NCI-H1048 (cell line): ENCODE measurements around the gene OVCA2.
A peak's percentile ranks its signal among the peaks of the same experiment; 100 is the strongest.

ENCODE experiments used
- DNase-seq: peaks from one replicate; lab custom pipeline; 2025; lab: John Stamatoyannopoulos, UW

The OVCA2 gene

GRCh38 chr17:2034157-2034556 is 7.7 kb upstream of the OVCA2 start:
- DNase-seq, result no peak

GRCh38 chr17:2034806-2035540 is 6.8 kb upstream of the OVCA2 start:
- DNase-seq, result no peak

GRCh38 chr17:2035541-2036488 is 6.0 kb upstream of the OVCA2 start:
- no peak for DNase-seq

GRCh38 chr17:2037155-2037554 is 4.7 kb upstream of the OVCA2 start:
- no peak for DNase-seq

- DNase-seq, result no peak
These were observed 1.5 kb upstream of the OVCA2 start for GRCh38 chr17:2040219-2040827.

GRCh38 chr17:2040942-2041560 is 771 bp upstream of the OVCA2 start:
- no peak for DNase-seq

- no peak for DNase-seq
These were observed 597 bp downstream of the OVCA2 start for GRCh38 chr17:2042390-2042847.

- no peak for DNase-seq
These were observed 1.1 kb downstream of the OVCA2 start for GRCh38 chr17:2042933-2043332.

GRCh38 chr17:2043785-2044184 is 2.0 kb downstream of the OVCA2 start:
- DNase-seq, result no peak

- no peak for DNase-seq
These were observed 2.6 kb downstream of the OVCA2 start for GRCh38 chr17:2044263-2044894.

- no peak for DNase-seq
These were observed 5.8 kb downstream of the OVCA2 start for GRCh38 chr17:2047590-2047989.

- no peak for DNase-seq
These were observed 7.0 kb downstream of the OVCA2 start for GRCh38 chr17:2048805-2049204.

- peak; percentile 61 for DNase-seq
These were observed 7.8 kb downstream of the OVCA2 start for GRCh38 chr17:2049333-2050299.

GRCh38 chr17:2050300-2051060 is 8.7 kb downstream of the OVCA2 start:
- peak; percentile 56 for DNase-seq

- no peak for DNase-seq
These were observed 9.5 kb downstream of the OVCA2 start for GRCh38 chr17:2051061-2051932.

GRCh38 chr17:2051933-2052559 is 10.2 kb downstream of the OVCA2 start:
- DNase-seq, result no peak

GRCh38 chr17:2053380-2054261 is 11.8 kb downstream of the OVCA2 start:
- DNase-seq, result no peak

GRCh38 chr17:2054262-2054511 is 12.4 kb downstream of the OVCA2 start:
- DNase-seq, result no peak
